HG02885 (cell line): Measurements from ENCODE around the gene OLIG2.

Source experiments
- ATAC-seq: cut with Tn5 transposase; IDR thresholded peaks from one replicate; pipeline ENCODE4 v1.9.1; 2021; ENCODE audit warnings: mild to moderate bottlenecking; ENCODE audit not compliant: unreplicated experiment, poor library complexity

The OLIG2 gene

DNA sequence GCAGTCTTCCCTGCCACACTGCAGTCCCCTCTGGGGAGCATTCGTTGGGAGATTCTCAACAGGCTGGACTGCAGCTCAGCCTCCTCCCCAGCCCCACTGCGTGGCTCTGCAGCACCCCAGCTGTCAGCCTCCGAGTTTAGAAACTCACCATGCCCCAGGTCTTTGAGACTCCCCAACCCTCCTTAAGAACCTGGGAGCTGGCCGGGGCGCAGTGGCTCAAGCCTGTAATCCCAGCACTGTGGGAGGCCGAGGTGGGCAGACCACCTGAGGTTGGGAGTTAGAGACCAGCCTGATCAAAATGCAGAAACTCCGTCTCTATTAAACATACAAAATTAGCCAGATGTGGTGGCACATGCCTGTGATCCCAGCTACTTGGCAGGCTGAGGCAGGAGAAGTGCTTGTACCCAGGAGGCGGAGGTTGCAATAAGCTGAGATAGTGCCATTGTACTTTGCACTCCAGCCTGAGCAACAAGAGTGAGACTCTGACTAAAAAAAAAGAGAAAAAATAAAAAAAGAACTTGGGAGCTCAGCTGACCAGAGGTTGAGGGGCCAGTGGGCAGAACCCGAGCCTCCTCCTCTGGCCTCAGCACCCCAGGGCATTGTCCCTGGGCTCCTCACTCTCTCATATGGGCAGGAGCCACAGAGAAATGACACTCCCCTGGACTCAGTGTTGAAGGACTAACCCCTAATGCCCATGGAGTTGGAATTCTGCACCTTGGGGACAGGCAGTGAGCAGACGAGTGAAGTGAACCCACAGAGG is 5.6 kb downstream of the OLIG2 start:
- ATAC-seq, result no peak

GRCh38 chr21:33032434-33033047 is 6.8 kb downstream of the OLIG2 start:
- no peak for ATAC-seq

GRCh38 chr21:33033094-33033951 is 7.6 kb downstream of the OLIG2 start:
- ATAC-seq, result no peak

DNA sequence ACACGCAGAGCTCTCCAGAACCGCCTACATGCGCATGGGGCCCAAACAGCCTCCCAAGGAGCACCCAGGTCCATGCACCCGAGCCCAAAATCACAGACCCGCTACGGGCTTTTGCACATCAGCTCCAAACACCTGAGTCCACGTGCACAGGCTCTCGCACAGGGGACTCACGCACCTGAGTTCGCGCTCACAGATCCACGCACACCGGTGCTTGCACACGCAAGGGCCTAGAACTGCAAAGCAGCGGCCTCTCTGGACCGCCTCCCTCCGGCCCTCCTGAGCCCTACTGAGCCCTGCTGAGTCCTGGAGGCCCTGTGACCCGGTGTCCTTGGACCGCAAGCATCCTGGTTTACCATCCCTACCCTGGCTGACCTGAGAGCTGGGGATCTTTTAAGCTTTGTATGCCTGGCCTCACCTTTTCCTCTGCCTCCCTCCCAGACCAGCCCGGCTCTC is 8.3 kb downstream of the OLIG2 start:
- no peak for ATAC-seq

DNA sequence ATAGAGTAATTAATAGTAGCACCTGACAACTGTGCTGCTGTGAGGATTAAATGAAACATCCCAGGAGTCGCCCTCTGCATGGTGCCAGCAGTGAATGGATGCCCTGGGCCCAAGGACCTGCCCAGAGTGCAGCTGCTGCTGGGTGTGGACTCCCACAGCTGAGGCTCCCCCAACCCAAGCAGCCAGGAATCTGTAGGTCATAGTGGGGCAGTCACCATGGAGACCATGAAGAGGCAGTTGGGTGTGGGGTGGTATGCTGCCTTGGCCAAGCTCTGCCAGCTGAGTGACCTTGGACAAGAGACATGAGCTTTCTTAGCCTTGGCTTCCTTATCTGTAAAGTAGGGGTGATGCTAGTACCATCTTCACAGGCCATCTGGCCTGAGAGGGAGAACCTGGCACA is 9.4 kb downstream of the OLIG2 start:
- ATAC-seq, result no peak

GRCh38 chr21:33036430-33037162 is 10.9 kb downstream of the OLIG2 start:
- no peak for ATAC-seq

GRCh38 chr21:33037501-33037900 is 11.8 kb downstream of the OLIG2 start:
- no peak for ATAC-seq

- no peak for ATAC-seq
These were observed 13.8 kb downstream of the OLIG2 start for GRCh38 chr21:33039536-33039935.

DNA sequence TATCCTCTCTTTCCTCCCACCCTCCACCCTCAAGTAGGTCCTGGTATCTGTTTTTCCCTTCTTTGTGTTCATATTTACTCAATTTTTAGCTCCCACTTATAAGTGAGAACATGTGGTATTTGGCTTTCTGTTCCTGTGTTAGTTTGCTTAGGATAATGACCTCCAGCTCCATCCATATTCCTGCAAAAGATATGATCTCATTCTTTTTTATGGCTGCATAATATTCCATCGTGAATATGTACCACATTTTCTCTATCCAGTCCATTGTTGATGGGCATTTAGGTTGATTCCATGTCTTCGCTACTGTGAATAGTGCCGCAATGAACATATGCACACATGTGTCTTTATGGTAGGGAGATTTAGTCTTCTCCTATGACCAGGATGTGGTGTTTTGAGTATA is 14.5 kb downstream of the OLIG2 start:
- no peak for ATAC-seq

GRCh38 chr21:33041981-33042380 is 16.2 kb downstream of the OLIG2 start:
- ATAC-seq, result no peak

- no peak for ATAC-seq
These were observed 17.1 kb downstream of the OLIG2 start for GRCh38 chr21:33042812-33043211.

- ATAC-seq, result no peak
These were observed 20.7 kb downstream of the OLIG2 start for GRCh38 chr21:33046455-33046854.

DNA sequence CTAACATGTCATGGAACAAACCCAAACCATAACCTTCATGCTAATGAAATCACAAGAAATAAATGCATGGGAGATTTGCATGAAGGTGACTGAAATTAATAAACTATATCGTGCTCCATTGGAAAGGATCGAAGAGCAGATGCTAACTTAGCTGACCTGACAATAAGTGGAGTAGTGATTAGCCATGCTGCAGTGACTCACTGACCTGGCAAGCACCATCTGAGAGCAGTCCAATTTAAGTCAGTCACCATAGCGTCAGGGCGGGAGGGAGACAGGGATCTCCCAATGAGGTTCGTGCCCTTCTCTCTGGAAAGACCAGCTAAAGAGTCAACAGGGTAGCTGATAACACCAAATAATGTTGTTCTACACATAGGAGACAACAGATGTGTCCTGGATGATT is 21.5 kb downstream of the OLIG2 start:
- ATAC-seq, result no peak

- no peak for ATAC-seq
These were observed 26.2 kb downstream of the OLIG2 start for GRCh38 chr21:33051925-33052324.

- ATAC-seq, result no peak
These were observed 28.2 kb downstream of the OLIG2 start for GRCh38 chr21:33053951-33054350.

DNA sequence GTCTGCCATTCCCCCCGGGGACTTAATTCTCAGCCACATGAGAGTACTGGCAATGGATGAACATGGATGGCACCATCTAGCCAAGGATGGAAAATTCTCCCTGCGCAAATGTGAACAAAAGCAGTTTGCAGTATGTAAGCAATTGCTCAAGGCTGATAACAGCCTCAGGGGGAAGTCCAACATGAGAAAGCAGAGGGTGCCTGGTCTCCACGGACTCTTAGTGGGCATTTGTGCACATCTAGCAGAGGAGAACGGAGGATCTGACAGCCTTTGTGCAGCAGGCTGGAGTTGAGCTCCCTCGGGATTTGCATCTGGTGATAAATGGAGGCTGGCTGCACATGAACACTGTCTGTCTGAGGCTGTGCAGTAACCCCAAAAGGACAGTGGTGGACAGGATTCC is 30.3 kb downstream of the OLIG2 start:
- no peak for ATAC-seq

- ATAC-seq, result no peak
These were observed 31.7 kb downstream of the OLIG2 start for GRCh38 chr21:33057385-33057940.

DNA sequence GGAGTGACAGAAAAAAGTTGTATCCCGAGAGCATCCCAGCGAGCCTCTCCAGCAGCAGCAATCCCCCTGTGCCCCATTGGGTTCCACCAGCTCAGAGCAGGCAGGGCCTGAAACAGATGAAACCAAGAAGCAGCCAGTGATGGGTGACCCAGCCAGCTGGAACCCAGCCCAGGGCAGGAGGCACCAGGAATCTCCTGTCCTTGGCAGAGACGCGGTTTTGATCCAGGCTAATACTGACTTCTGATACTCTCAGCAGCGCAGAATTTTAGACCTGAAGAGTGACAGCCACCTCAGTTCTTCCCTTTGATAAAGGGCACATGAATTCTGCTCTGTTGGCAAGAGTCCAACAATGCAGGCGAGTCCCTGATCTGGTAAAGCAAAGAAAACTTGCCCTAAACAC is 32.8 kb downstream of the OLIG2 start:
- ATAC-seq, result no peak

DNA sequence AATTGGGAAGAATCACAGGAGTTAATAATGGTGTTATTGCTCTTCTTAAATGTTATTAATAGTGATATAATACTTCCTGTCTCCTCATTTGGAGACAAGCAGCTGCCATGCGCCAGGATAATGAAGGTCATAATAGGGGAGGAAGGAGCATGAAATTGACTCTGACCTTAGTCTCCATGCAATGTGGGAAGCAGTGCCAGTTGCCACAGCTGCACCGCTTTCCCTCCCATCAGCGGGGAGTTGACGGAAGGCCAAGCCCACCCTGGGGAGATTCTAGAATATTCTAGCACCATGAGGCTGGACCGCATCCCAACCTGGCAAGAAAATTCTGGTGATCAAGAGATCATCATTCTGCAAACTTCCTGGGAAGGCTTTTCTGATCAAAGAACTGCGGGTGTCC is 33.2 kb downstream of the OLIG2 start:
- no peak for ATAC-seq

GRCh38 chr21:33059380-33059841 is 33.7 kb downstream of the OLIG2 start:
- no peak for ATAC-seq
